KMS-11 (cell line): ENCODE results near the gene FAU.
"Not testable (repeated sequence)": the region's sequence is repeated elsewhere in the genome, so short reads cannot be mapped to it uniquely, and the experiment has no call there.

ENCODE experiments used
- H2AFZ ChIP-seq: fragments of 200-600 bp; sonication (generic); 2 replicates; pipeline ENCODE4 v1.6.1; 2016; ENCODE audit warnings: antibody characterized with exemption, mixed run types, low read depth
- H3K27ac ChIP-seq: fragments of 200-600 bp; sonication (generic); 2 replicates; pipeline ENCODE4 v1.6.1; 2016; ENCODE audit warnings: mild to moderate bottlenecking, mixed run types
- H3K27me3 ChIP-seq: fragments of 200-600 bp; sonication (generic); 2 replicates; pipeline ENCODE4 v1.6.1; 2017; ENCODE audit warnings: mild to moderate bottlenecking, low read depth, mixed run types, moderate library complexity; ENCODE audit not compliant: insufficient read depth
- H3K36me3 ChIP-seq: fragments of 200-600 bp; sonication (generic); 2 replicates; pipeline ENCODE4 v1.6.1; 2017; ENCODE audit warnings: mild to moderate bottlenecking, mixed run types; ENCODE audit not compliant: insufficient read depth
- H3K4me1 ChIP-seq: fragments of 200-600 bp; sonication (generic); 2 replicates; pipeline ENCODE4 v1.6.1; 2016; ENCODE audit warnings: mild to moderate bottlenecking, low read depth, mixed run types; ENCODE audit not compliant: poor library complexity, severe bottlenecking
- H3K4me2 ChIP-seq: fragments of 200-600 bp; sonication (generic); 2 replicates; pipeline ENCODE4 v1.7.0; 2016; ENCODE audit warnings: mild to moderate bottlenecking, mixed run types
- H3K4me3 ChIP-seq: fragments of 200-600 bp; sonication (generic); IDR thresholded peaks from 2 replicates; pipeline ENCODE4 v1.6.1; 2017; ENCODE audit warnings: low read depth, low read length, mixed read lengths; ENCODE audit not compliant: insufficient read depth
- H3K79me2 ChIP-seq: fragments of 200-600 bp; sonication (generic); 2 replicates; pipeline ENCODE4 v1.6.1; 2016; ENCODE audit warnings: low read depth, mixed run types; ENCODE audit not compliant: insufficient read depth
- H3K9ac ChIP-seq: fragments of 200-600 bp; sonication (generic); 2 replicates; pipeline ENCODE4 v1.6.1; 2016; ENCODE audit warnings: mild to moderate bottlenecking, mixed run types
- H4K20me1 ChIP-seq: fragments of 200-600 bp; sonication (generic); 2 replicates; pipeline ENCODE4 v1.6.1; 2016; ENCODE audit warnings: mild to moderate bottlenecking, mixed run types; ENCODE audit not compliant: insufficient read depth
- CTCF ChIP-seq: fragments of 200-600 bp; sonication (generic); conservative IDR thresholded peaks from 2 replicates; pipeline ENCODE4 v1.6.1; 2017; ENCODE audit warnings: low read depth, mild to moderate bottlenecking, antibody characterized with exemption, low read length, moderate library complexity, mixed read lengths

FAU gene

DNA sequence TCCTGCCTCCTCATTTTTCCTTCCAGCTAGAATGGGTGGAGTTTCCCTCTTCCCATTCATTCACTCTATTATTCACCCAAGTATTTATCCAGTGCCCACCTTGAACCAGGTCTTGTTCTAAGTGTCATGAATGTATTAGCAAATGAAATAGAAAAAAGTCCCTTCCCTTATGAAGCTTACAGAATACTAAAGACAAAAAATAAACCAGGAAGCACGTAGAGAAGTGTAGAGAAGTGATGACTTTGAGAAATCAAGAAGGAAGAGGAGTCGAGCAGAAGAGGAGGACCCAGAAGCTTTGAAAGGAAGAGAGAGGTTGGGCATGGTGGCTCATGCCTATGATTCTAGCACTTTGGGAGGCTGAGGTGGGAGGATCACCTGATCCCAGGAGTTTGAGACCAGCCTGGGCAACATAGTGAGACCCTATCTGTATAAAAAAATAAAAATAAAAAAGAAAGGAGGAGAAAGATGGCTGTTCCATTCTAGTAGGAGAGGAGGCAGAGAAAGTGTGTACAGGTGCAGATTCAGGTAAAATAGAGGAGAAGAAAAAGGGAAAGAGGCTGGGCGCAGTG, 29.5 kb upstream of the FAU start:
- Histone ChIP-seq H3K79me2 (no peaks in the 10 kb centered on the region), H3K4me1 (no peaks in the 10 kb centered on the region), H4K20me1 (no peaks in the 10 kb centered on the region), H3K36me3 (no peaks in the 10 kb centered on the region), H3K4me2 (no peak overlapping the region), H2AFZ (no peak overlapping the region), H3K9ac (no peak overlapping the region), H3K27me3 (no peaks in the 10 kb centered on the region), H3K4me3 (no peak overlapping the region), H3K27ac (no peak overlapping the region)
- TF ChIP-seq CTCF, result no peak

GRCh38 chr11:65150509-65151299, 28.8 kb upstream of the FAU start:
- Histone ChIP-seq H3K4me2 (no peak overlapping the region), H3K36me3 (no peaks in the 10 kb centered on the region), H2AFZ (no peak overlapping the region), H3K4me1 (no peaks in the 10 kb centered on the region), H4K20me1 (no peaks in the 10 kb centered on the region), H3K4me3 (no peak overlapping the region), H3K9ac (no peak overlapping the region), H3K79me2 (no peaks in the 10 kb centered on the region), H3K27ac (no peak overlapping the region), H3K27me3 (no peaks in the 10 kb centered on the region)
- TF ChIP-seq CTCF, result no peak

DNA sequence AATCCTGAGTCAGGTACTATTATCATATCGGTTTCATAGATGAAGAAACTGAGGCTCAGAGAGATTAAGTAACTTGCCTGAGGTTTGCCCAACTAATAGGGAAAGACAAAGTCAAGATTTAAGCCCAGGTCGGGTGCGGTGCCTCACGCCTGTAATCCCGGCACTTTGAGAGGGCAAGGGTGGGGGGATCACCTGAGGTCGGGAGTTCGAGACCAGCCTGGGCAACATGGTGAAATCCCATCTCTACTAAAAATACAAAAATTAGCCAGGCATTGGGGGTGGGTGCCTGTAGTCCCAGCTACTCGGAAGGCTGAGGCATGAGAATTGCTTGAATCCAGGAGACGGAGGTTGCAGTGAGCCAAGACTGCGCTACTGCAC, 28.2 kb upstream of the FAU start:
- H3K36me3 ChIP-seq, H2AFZ ChIP-seq, H3K4me1 ChIP-seq, H3K79me2 ChIP-seq, H3K4me2 ChIP-seq, H3K27ac ChIP-seq, H3K9ac ChIP-seq, H4K20me1 ChIP-seq, H3K4me3 ChIP-seq, H3K27me3 ChIP-seq: not testable (repeated sequence)

GRCh38 chr11:65148657-65149056, 26.7 kb upstream of the FAU start:
- no peaks in the 10 kb centered on the region for H3K36me3 ChIP-seq
- H4K20me1 ChIP-seq, result no peaks in the 10 kb centered on the region
- H3K27ac ChIP-seq, result no peak overlapping the region
- H3K4me2 ChIP-seq, result no peak overlapping the region
- TF ChIP-seq CTCF, result no peak
- no peak overlapping the region for H3K4me3 ChIP-seq
- H3K4me1 ChIP-seq, result no peaks in the 10 kb centered on the region
- no peaks in the 10 kb centered on the region for H3K79me2 ChIP-seq
- no peak overlapping the region for H3K9ac ChIP-seq
- H3K27me3 ChIP-seq, result no peaks in the 10 kb centered on the region
- no peak overlapping the region for H2AFZ ChIP-seq

DNA sequence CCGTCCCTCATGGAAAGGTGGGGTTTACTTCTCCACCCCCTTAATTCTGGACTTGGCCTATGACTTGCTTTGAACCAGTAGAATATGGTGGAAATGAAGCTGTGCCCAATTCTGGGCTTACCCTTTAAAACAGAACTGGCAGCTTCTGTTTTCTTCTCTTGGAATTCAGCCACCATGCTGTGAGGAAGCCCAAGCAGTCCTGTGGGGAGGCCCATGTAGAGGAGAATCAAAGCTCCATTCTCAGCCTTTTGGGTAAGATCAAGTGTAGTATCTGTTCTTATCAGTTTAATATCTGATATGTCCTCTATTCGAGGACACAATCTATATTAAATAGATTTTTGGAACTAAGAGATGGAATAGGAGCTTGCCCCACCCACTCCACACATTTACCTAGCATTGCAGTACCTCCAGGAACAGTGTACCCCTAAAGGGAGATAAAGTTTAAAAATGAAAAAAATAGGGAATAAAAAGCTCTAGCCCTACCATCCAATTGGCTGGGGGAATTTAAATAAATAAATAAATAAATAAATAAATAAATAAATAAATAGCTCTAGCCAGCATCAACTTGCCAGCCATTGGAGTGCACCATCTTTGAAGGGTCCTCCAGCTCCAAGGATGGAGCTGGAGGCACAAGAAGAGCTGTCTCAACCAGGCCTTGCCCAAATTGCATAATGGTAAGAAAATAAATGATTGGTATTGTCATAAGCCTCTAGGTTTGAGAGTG, 25.6 kb upstream of the FAU start:
- Histone ChIP-seq H3K9ac (no peak overlapping the region), H3K4me1 (no peaks in the 10 kb centered on the region), H3K36me3 (no peaks in the 10 kb centered on the region), H3K79me2 (no peaks in the 10 kb centered on the region), H3K27me3 (no peaks in the 10 kb centered on the region), H3K4me3 (no peak overlapping the region), H3K27ac (no peak overlapping the region), H2AFZ (no peak overlapping the region), H3K4me2 (no peak overlapping the region), H4K20me1 (no peaks in the 10 kb centered on the region)
- TF ChIP-seq CTCF, result no peak
